Stimulated activated CD4-positive, alpha-beta T cell treated with anti-CD3 and anti-CD28 coated beads, Interleukin-2, amount 100 ng/mL, for 4 hours (primary cell): Measurements from ENCODE around the gene CD200.
"Not testable (repeated sequence)": the region's sequence is repeated elsewhere in the genome, so short reads cannot be mapped to it uniquely, and the experiment has no call there.

ENCODE experiments used
- DNase-seq: peaks from one replicate; pipeline ENCODE4 v3.0.0-alpha.2; 2020; ENCODE audit warnings: low read depth

CD200 gene

DNA sequence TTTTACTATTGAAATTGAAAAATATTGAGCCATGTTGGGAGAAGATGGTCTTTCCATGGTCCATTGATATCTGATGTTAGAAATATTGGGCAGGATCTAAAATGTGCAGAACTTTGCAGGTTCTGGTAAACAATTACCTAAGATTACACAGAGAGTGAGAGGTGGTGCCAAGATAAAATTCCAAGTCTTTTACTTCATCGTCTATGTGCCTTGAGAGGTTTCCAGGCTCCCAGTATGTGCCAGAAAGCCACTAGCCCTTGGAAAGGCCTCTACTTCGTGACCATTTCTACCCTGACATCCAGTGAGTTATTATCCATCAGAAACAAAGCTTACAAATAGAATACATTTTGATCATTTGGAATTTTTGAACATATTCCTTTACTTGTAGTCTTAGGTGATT lies 27.6 kb downstream of the CD200 start:
- DNase-seq, result no peak

DNA sequence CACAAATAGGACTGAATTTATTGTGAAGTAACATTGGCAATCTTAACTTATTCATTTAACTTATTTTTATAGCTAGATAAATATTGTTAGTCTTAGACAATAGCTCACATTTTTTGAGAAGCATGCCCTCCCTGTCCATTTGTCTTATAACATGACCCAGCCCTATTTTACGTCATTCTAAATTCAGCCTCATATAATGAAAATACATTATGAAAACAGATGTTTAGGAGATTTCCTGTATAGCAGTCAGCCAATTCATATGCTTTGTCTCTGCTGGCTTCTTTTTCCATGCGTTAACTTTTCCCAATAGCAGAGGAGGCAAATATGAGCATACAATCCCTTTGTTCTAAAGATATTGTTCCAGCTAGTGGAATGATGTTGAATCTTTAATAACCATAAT lies 29.3 kb downstream of the CD200 start:
- no peak for DNase-seq

DNA sequence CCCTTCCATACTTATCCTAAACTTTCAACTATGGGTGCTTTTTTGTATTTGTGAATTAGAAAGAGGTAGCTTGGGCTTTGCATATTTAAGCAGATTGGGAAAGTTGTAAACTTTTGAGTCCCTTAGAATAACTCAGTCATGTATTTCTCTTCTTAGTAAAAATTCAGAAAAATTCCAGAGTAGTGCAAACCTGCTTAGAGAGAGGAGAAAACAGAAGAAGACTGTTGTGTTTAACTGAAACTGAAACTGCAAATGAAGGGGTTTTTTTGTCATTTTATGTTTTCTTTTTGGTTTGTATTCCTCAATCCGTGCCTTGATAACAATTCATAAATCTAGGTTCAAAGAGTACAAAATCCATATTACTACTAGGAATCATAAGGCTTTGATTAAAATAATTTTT lies 31.3 kb downstream of the CD200 start:
- no peak for DNase-seq

DNA sequence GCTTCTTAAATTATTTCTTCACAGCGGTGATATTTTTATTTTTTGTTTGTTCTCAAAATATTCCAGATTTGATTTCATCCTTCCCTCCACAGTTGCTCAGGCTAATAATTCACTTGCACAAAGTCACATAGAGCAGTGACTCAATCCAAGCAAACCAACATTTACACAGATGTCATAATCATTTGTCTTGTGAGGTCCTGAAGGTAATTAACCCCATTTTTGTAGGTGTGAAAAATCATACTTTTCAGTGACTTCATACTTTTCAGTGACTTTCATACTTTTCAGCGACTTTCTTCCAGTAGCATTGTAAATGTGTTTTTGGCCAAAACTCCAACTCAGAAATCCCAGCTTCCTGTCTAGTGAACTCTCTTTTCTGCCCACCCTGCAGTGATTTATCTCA lies 32.1 kb downstream of the CD200 start:
- no peak for DNase-seq

DNA sequence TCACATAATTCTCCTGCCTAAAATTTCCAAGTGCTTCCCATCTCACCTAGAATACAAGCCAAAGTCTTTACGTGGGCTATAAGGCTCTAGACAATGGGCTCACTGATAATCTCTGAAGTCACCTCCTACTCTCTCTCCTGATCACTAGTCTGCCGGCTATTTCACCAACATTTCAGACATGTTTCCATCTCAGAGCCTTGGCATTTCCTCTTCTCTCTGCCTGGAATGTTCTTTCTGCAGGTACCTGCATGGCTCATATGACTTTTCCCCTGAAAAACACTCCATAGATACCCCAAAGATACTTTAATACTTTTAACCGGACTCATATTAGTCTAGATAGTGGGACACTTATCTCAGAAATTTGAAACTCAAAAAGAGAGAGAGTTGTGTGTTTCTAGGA lies 32.7 kb downstream of the CD200 start:
- no peak for DNase-seq

DNA sequence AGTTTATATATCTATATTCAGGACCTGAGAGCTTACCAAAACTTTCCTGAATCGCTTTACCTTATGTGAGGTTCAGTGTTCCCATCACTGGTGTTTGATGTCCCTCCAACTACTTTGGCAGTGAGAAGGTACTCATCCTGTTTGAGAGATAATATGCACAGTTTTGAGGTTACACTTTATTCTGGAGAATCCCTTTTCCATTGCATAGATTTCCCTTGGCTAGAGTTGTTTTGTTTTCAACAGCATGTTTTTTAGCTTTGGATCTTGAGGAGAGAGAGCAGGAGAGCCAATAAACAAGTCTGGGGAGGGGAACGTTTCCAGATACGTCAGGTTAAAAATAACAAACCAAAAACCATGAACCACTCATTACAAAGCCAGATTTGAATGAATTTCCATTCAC lies 33.6 kb downstream of the CD200 start:
- DNase-seq, result no peak

DNA sequence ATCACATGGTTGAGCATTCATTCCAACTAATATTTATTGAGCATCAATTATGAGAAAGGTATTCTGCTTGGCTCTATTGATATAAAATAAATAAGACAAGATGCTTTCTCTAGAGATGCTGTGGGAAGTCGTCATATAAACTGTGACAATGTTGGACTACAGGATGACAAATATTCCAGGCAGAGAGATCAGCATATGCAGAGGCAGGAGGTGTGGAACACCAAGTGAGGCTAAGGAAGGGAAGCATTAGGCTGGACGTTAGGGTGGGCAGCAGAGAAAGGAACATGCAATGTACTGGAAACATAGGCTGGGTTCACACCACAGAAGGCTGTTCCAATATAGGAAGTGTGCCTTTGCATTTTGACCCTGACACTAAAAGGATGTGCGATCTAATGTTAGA lies 38.6 kb downstream of the CD200 start:
- no peak for DNase-seq

DNA sequence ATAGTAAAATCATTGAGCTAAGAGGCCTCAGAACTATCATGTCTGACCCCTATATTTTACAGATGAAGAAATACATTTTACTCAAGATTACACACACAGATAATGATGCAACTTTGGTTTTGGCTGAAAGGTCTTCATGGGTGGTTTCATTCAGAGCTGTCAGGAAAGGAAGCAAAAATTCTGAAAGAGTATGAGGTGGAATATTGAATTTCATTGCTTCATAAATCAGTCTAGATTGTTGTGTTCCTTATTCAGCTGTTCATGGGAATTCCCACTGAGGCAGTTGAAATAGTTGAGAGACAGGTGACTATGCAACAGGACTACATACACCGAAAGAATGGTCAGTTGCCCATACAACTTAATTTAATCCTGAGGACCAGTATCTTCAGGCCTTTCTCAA lies 39.4 kb downstream of the CD200 start:
- DNase-seq, result no peak

DNA sequence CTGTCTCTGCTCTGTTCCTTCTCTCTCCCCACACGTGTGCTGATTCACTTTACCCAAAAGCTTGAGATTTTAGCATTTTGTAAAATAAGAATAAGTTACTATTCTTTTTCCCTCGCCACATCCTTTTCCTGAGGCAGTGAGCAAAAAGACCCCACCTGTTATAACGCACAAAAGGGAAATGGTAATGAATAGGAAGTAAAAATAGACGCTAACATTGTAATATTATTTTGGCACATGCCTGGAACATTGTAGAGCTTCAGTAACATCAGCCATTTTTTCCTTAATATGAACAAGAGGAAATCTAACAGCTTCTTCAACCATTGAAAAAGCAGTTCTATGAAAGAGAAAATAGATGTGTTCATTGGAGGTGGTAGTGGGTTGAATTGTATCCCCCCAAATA lies 40.5 kb downstream of the CD200 start:
- DNase-seq, result no peak

DNA sequence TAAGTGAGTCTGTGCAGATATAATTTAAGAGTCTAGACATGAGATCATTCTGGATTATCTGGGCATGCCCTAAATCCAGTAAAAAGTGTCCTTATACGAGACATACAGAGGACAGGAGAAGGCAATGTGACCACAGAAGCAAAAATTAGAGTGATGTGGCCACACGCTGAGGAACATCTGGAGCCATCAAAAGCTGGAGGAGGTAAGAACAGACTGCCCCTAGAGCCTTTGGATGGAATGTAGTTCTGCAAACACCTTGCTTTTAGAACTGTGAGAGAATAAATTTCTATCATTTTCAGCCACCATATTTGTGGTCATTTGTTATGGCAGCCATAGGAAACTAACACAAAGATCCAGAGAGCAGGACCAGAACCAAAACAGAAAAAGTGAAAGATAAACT lies 41.0 kb downstream of the CD200 start:
- DNase-seq, result no peak

DNA sequence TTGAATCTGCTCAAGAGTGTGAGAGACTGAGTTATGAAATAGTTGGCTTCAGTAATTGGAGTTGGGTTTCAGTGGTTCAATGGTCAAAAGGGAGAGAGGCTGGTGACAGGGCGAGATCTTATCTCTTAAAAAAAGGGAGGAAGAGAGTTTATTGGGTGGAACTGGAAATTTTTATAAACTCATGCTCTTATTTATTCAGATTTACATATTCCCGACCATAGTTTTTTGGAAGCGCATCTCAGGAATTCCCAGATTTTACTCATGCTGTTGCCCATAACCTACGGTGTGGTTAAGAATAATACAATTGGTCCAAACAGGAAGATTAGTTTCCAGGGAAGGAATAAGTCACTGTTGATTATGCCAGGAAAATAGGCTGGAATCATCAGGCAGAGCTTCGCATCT lies 41.4 kb downstream of the CD200 start:
- DNase-seq, result no peak

DNA sequence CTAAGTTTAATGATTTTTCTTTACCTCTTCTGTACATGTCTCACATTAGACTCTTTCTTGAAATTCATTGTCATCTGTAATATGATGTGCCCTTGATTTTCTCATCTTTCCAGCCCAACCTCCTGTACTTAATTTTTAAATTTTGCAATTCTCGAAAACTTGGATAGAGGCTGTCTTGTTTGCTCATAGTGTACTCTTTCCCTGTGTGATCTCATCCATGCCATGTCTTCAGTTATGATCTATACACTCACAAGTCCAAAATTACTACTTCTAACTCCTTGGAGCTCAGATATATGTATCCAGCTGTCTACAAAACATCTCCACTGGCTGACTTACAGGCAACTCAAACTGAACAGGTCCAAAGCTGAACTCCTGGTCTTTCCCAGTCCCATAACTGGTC lies 42.2 kb downstream of the CD200 start:
- no peak for DNase-seq

DNA sequence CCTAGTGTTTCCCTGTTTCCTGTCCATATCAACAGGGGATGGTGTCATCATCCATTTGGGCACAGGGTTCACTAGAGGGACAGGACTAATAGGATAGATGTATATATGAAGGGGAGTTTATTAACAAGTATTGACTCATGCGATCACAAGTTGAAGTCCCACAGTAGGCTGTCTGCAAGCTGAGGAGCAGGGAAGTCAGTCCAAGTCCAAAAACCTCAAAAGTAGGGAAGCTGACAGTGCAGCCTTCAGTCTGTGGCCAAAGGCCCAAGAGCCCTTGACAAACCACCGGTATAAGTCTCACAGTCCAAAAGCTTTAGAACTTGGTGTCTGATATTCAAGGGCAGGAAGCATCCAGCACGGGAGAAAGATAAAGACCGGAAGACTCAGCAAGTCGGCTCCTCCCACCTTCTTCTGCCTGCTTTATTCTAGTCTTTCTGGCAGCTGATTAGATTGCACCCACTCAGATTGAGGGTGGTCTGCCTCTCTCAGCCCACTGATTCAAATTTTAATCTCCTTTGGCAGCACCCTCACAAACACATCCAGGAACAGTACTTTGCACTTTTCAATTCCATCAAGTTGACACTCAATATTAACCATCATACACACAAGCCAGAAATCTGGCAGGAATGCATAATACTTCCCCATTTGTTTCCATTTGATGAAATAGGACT lies 43.4 kb downstream of the CD200 start:
- DNase-seq, result no peak

DNA sequence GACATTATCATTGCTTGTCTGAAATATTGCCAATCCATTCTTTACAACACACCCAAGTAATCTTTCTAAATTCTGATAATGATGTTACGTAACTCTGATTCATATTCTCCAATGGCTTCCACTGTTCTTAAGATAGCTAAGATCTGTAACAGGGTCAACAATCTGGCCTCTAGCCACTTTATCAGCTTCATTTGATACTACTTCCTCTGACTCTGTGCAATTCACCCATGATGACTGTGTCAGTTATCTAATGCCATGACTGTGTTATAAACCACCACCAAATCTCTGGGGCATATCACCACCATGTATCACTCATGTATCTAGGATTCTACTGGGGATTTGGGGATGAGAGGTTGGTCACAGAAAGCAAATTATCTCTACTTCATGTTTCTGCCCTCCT lies 44.0 kb downstream of the CD200 start:
- DNase-seq, result no peak

DNA sequence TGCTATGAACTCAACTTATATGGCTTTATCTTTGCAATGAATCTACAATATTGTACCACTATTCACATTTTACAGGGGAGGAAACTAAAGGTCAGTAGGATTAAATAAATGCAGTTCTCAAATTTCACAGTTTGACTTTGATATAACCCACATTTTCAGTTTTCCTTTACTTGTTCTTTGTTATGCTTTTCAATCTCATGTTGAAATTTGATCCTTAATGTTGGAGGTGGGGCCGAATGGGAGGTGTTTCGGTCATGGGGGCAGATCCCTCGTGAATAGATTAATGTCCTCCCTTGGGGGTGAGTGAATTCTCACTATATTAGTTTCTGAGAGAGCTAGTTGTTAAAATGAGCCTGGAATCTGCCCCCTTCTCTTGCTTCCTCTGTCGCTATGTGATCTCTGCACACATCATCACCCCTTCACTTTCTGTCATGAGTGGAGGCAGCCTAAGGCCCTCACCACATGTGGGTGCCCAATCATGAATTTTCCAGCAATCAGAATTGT lies 44.7 kb downstream of the CD200 start:
- DNase-seq, result no peak

DNA sequence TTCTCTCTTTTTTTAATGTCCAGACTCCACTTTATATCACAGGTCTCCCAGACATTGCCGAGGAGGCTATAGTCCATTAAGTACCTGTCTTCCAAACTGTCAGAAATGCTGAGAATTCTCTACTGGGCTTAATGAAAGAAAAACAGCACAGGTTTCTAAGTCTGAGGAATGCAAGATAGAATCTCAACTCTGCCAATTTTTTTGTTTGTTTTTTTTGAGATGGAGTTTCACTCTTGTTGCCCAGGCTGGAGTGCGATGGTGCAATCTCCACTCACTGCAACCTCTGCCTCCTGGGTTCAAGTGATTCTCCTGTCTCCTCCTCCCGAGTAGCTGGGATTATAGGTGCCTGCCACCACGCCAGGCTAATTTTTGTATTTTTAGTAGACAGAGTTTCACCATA lies 45.4 kb downstream of the CD200 start:
- not testable (repeated sequence) for DNase-seq

DNA sequence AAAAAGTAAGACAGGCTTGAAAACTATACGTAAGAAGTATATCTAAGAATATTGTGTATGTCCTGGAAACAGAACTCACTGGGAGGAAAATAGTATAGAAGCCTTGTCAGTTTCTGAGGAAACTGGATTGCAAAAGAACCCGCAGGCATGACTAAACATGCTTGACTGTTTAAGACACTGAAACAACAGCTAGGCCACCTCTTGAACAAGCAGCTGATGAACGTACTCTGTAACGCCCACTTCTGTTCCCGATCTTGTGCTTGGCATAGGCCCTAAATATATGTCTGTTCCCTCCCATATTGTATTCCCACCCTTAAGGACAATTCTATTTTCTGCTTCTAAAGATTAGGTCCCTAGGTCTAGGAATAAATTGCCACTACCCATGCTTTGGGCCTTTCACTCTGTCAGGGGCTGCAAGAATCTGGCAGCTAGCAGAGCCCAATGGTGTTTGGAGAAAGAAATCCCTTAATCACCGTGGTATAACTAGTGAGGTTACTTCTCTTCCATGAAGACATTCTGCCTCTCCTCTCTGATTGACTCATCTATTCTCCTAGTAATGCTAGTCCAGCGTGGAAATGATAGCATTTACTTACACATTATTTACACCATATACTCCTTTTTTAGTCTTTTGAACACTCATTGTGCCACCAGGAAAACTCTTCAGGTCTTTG lies 46.2 kb downstream of the CD200 start:
- no peak for DNase-seq

DNA sequence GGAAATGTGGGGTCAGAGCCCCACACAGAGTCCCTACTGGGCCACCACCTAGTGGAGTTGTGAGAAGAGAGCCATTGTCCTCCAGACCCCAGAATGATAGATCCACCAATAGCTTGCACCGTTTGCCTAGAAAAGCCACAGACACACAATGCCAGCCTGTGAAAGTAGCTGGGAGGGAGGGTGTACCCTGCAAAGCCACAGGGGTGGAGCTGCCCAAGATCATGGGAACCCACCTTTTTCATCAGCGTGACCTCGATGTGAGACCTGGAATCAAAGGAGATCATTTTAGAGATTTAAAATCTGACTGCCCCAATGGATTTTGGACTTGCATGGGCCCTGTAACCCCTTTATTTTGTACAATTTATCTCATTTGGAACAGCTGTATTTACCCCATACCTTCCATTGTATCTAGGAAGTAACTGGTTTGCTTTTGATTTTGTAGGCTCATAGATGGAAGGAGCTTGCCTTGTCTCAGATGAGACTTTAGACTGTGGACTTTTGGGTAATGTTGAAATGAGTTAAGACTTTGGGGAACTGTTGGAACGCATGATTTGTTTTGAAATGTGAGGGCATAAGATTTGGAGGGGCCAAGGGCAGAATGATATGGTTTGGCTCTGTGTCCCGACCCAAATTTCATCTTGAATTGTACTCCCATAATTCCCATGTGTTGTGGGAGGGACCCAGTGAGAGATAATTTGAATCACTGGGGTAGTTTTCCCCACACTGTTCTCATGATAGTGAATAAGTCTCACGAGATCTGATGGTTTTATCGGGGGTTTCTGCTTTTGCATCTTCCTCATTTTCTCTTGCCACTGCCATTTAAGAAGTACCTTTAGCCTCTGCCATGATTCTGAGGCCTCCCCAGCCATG lies 49.0 kb downstream of the CD200 start:
- DNase-seq, result no peak

DNA sequence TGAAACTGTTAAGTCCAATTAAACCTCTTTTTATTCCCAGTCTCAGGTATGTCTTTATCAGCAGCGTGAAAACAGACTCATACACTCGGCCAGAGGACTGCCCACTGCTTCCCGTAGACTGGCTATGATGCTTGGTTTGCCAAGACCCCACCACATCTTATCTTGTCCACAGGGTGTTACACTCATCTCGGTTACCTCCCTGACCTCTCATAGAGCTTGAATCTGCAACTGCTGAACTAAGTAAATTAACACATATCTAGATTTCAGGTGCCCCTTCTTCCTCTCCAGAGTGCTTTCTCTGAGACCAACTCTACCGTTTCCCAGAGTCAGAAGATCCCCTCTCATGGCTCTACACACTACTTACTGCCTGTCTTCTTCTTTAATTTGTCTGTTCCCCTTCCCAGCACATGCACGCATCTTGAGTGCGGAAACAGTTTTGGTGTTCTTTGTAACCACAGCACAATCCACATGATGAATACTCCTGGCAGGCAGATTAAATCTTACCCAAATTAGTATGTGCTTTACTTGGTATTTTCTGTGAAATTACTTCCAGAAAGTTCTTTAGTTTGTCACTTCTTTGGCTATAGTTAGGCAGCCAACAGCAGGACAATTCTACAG lies 49.7 kb downstream of the CD200 start:
- DNase-seq, result no peak

DNA sequence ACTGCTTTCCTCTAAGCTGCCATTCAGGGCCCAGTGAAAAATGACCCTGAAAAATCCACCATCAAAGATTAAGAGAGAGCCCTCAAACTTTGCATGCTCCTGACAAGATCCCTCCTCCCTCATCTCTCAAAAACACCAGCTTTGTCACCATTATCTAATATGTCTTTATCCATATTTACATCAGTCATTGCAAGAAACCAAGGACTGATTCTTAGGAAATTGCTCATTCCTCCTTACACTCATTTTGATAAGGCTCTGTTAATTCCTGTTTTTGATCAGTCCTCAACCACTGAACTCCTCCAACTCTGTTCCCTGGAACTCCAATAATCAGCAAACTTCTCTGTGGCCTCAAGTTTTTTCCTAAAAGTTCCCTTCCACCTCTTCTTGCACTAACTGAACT lies 51.8 kb downstream of the CD200 start:
- no peak for DNase-seq

DNA sequence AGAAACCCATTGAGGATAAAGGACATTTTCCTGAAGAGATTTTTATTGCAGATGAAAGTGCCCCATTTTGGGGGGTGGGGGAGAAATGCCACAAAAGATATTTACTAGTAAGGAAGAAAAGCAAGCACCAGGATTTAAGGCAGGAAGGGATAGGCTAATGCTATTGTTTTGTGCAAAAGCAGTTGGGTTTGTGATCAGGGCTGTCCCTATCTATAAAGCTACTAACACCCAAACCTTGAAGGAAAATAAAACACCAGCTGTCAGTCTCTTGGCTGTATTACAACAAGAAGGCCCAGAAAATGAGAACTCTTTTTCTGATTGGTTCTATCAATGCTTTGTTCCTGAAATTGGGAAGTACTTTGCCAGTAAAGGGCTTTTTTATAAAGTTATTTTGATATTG lies 56.0 kb downstream of the CD200 start:
- no peak for DNase-seq

DNA sequence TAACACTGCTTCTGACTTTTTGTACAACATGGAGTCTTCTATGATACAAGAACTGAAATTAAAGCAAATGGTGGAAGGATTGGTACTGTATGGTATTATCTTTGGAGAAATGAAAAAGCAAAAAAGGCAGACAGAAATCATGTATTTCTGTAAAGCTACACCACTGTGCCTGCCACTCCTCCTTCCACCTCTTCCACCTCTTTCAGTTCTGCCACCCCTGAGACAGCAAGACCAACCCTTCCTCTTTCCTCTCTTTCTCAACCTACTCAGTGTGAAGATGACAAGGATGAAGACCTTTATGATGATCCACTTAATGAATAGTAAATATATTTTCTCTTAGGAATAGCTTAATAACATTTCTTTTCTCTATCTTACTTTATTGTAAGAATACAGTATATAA lies 57.0 kb downstream of the CD200 start:
- DNase-seq, result no peak
